ENCODE measurements around the gene SOS2.

DNA sequence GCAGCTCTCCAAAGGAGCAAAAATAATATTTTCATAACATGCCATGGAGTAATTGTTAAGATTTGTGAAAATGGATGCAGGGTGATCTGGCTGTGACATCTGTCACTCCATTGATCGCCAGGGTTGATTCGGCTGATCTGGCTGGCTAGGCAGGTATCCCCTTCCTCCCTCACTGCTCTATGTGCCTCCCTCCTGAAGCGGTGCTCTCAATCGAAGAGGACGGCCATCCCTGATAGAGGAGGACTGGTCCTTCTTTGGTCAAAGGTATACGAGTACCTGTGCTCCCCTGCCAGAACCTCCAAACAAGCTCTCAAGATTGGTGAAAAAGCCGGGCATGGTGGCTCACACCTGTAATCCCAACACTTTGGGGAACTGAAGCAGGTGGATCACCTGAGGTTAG, 162.9 kb downstream of the SOS2 start:
- TF ChIP-seq ATF2 (IDR thresholded peaks at IDR 0.05; ENCODE audit: low read length) (no peak), SP1 (IDR thresholded peaks at IDR 0.05; ENCODE audit: low read depth, low read length) (no peak), CTCF (IDR thresholded peaks at IDR 0.05 in 2 of 3, conservative IDR thresholded peaks at IDR 0.05 in 1 of 3; ENCODE audit: control insufficient read depth in 2 of 3, extremely low read depth in 1 of 3, insufficient read depth in 1 of 3, low read depth in 3 of 3, low read length in 3 of 3) (no peak), EZH2 (IDR thresholded peaks at IDR 0.05; ENCODE audit: borderline replicate concordance, control insufficient read depth, low read depth, low read length) (no peak), SMC3 (IDR thresholded peaks at IDR 0.05; ENCODE audit: borderline replicate concordance, low read length) (no peak), USF1 (IDR thresholded peaks at IDR 0.05; ENCODE audit: borderline replicate concordance, extremely low read length, insufficient read depth, low read depth, low read length) (no peak), HDGF (IDR thresholded peaks at IDR 0.05) (no peak), PAX5 (IDR thresholded peaks at IDR 0.05; ENCODE audit: borderline replicate concordance, low read depth, low read length) (no peak), HDAC2 (IDR thresholded peaks at IDR 0.05) (no peak), HDAC6 (IDR thresholded peaks at IDR 0.05; ENCODE audit: unreplicated experiment) (no peak), NFIC (IDR thresholded peaks at IDR 0.05; ENCODE audit: low read depth, low read length) (no peak), POLR2AphosphoS5 (IDR thresholded peaks at IDR 0.05; ENCODE audit: low read length) (no peak), SUZ12 (IDR thresholded peaks at IDR 0.05; ENCODE audit: unreplicated experiment) (no peak)
